Stomach (tissue), 9 donors: ENCODE measurements around the gene ICAM3. TPM values are rescaled to one million over a fixed set of nuclear protein-coding genes. Genes with fewer than 3 reads are reported as not detected.

ENCODE experiments used
- DNase-seq, 2 donors: peaks; one replicate each; pipeline versions ENCODE4 v3.0.0 to v3.0.0-alpha.2; 2013 to 2019
- H3K27ac ChIP-seq, 5 donors: fragments of 200-600 bp in 4 of 5; sonication (generic) in 4 of 5; one replicate each; pipeline ENCODE4 v1.5.1; 2013 to 2019; ENCODE audit warnings: mild to moderate bottlenecking in 1 of 5, moderate library complexity in 1 of 5
- H3K27me3 ChIP-seq, 3 donors: fragments of 200-600 bp; sonication (generic); one replicate each; pipeline ENCODE4 v1.5.1; 2017 to 2019; ENCODE audit warnings: mixed run types in 1 of 3
- H3K36me3 ChIP-seq, 4 donors: fragments of 200-600 bp; sonication (generic); 1 replicate in 3 of 4; 2 replicates in 1 of 4; pipeline ENCODE4 v1.5.1; 2016 to 2019
- H3K4me1 ChIP-seq, 4 donors: fragments of 200-600 bp; sonication (generic); one replicate each; pipeline ENCODE4 v1.5.1; 2016 to 2019
- H3K4me3 ChIP-seq, 4 donors: fragments of 200-600 bp; sonication (generic) in 3 of 4; one replicate each; pipeline ENCODE4 v1.5.1; 2016 to 2019; ENCODE audit warnings: mild to moderate bottlenecking in 1 of 4
- H3K9me3 ChIP-seq, 4 donors: fragments of 200-600 bp; sonication (generic); one replicate each; pipeline ENCODE4 v1.5.1; 2016 to 2019
- CTCF ChIP-seq, 7 experiments: fragments of 450-650 bp in 4 of 7; fragments of 200-600 bp in 3 of 7; sonication (generic) in 3 of 7; IDR thresholded peaks; one replicate each; pipeline ENCODE4 v1.5.1; 2016 to 2019; ENCODE audit warnings: antibody characterized with exemption in 7 of 7, control low read depth in 2 of 7, mild to moderate bottlenecking in 1 of 7
- EP300 ChIP-seq: sonication (generic); formaldehyde crosslinking; IDR thresholded peaks from one replicate; pipeline ENCODE4 v1.6.1; 2017; ENCODE audit warnings: antibody characterized with exemption
- POLR2A ChIP-seq, 4 donors: fragments of 450-650 bp; IDR thresholded peaks; one replicate each; pipeline ENCODE4 v1.6.1; 2016; ENCODE audit warnings: antibody characterized with exemption in 4 of 4, control low read depth in 2 of 4, mild to moderate bottlenecking in 1 of 4, moderate library complexity in 1 of 4
- POLR2AphosphoS5 ChIP-seq, 3 donors: sonication (generic); formaldehyde crosslinking; IDR thresholded peaks; one replicate each; pipeline ENCODE4 v1.6.1; 2016; ENCODE audit warnings: antibody characterized with exemption in 3 of 3
- WGBS, 5 donors: extraction: QIAGEN DNeasy Blood & Tissue Kit in 3 of 5; methylation state at CpG; one replicate each; pipeline versions ENCODE4 v1.1.5 to v1.1.7; 2013 to 2018; 5-methylcytosine and 5-hydroxymethylcytosine counted together
- intact Hi-C: fragments of 100-400 bp; cut with DNase I; formaldehyde crosslinking; loops from one replicate; pipeline ENCODE4 v1.15.1; 2023; ENCODE audit warnings: low total_unique reads
- polyA plus RNA-seq, 3 donors: library from polyadenylated mRNA; stranded (reverse); fragments of 200-250 nt; gene quantifications; one replicate each; pipeline ENCODE4 v1.2.3, GENCODE V29; 2013
- total RNA-seq, 5 donors: library from RNA; depleted of rRNA; stranded (reverse); fragments of >200 nt; gene quantifications; one replicate each; pipeline versions ENCODE4 v1.1.0 to v1.2.3, GENCODE V29; 2014 to 2016
- donor health status: healthy with polysubstance abuse.
- donor health status: Bipolar disorder and iron deficiency.
- donor health status: healthy.

The ICAM3 gene
- total and polyA plus RNA-seq, 8 donors: 3.5 to 17.1 (median 8.5) TPM; not detected in 1

DNA sequence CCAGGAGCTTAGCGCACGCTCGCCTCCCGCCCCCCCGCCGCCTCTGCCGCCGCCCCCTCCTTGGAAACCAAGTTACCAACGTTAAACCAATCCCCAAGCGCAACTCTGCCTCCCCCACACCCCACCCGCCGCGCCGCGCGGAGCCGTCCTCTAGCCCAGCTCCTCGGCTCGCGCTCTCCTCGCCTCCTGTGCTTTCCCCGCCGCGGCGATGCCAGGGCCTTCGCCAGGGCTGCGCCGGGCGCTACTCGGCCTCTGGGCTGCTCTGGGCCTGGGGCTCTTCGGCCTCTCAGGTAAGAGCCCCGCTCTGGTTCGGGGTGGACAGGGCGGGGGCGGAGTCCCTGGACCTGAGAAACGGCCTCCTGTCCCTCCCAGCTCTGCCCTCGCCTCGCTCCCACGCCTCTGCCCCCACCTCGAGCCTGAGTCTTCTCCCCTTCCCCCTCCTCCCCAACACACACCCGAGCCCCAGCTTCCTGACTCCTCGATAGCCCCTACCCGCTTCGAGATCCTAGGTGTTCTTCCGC lies 49.5 kb downstream of the ICAM3 start, which contains the start of gene ICAM5:
ICAM5 (plus strand) TSS at position 117 of the 521 bp plus-strand sequence; CDS start at position 209, 92 bp downstream.
- TF ChIP-seq POLR2A (IDR thresholded peaks at IDR 0.05): no peak
- no peak for TF ChIP-seq CTCF (IDR thresholded peaks at IDR 0.05)
- TF ChIP-seq POLR2AphosphoS5 (IDR thresholded peaks at IDR 0.05): no peak
- TF ChIP-seq EP300: no peak
- H3K9me3 ChIP-seq: no peaks in the 10 kb centered on the region
- no peak for DNase-seq
- no peak within 1 kb of the TSS for H3K27ac ChIP-seq
- peaks cover 53 to 89% (median 83%) of the 10 kb centered on the region in 4 donors for H3K4me1 ChIP-seq
- intact Hi-C loops: no loop called here
- H3K27me3 ChIP-seq: peaks cover 37 to 92% (median 82%) of the 10 kb centered on the region in 3 donors
- peaks cover 0 to 13% (median 11%) of the 10 kb centered on the region in 4 donors for H3K36me3 ChIP-seq
- H3K4me3 ChIP-seq: peak within 1 kb of the TSS; percentile 33 to 51 (median 43)
- whole genome bisulfite sequencing, 5 donors: 0 to 3% (median 1%) methylated on average over 16 to 45 of the region's 45 CpGs

GRCh38 chr19:10289167-10289835 lies 50.1 kb downstream of the ICAM3 start:
- DNase-seq: peak; percentile 37 to 79
- H3K4me3 ChIP-seq: peak overlapping the region; percentile 29 to 51 (median 34)
- intact Hi-C loops: no loop called here
- peaks cover 53 to 84% (median 79%) of the 10 kb centered on the region in 4 donors for H3K4me1 ChIP-seq
- TF ChIP-seq CTCF (IDR thresholded peaks at IDR 0.05) (no peak), POLR2A (IDR thresholded peaks at IDR 0.05) (no peak), EP300 (no peak), POLR2AphosphoS5 (IDR thresholded peaks at IDR 0.05) (no peak)
- H3K9me3 ChIP-seq: no peaks in the 10 kb centered on the region
- H3K27ac ChIP-seq: no peak overlapping the region
- WGBS, 5 donors: 0 to 2% (median 1%) methylated on average over 21 to 50 of the region's 50 CpGs
- peaks cover 32 to 92% (median 76%) of the 10 kb centered on the region in 3 donors for H3K27me3 ChIP-seq
- H3K36me3 ChIP-seq: peaks cover 3 to 19% (median 17%) of the 10 kb centered on the region in 4 donors

GRCh38 chr19:10288662-10289166 lies 50.7 kb downstream of the ICAM3 start:
- TF ChIP-seq POLR2A (IDR thresholded peaks at IDR 0.05): no peak
- TF ChIP-seq EP300: no peak
- TF ChIP-seq POLR2AphosphoS5 (IDR thresholded peaks at IDR 0.05): no peak
- no peak for TF ChIP-seq CTCF (IDR thresholded peaks at IDR 0.05)
- intact Hi-C loops: no loop called here
- no peak overlapping the region for H3K27ac ChIP-seq
- H3K36me3 ChIP-seq: peaks cover 9 to 25% (median 23%) of the 10 kb centered on the region in 4 donors
- 2 to 5% (median 4%) methylated on average over 17 to 23 of the region's 23 CpGs for WGBS, 5 donors
- peak overlapping the region; percentile 29 to 51 (median 34) for H3K4me3 ChIP-seq
- peak; percentile 37 to 75 for DNase-seq
- H3K4me1 ChIP-seq: peaks cover 53 to 79% (median 76%) of the 10 kb centered on the region in 4 donors
- peaks cover 26 to 92% (median 70%) of the 10 kb centered on the region in 3 donors for H3K27me3 ChIP-seq
- H3K9me3 ChIP-seq: no peaks in the 10 kb centered on the region
